ENCODE data around the gene MYD88. TPM values are rescaled to one million over a fixed set of nuclear protein-coding genes. Genes with fewer than 3 reads are reported as not detected.

MYD88 gene
- total and polyA plus RNA-seq, 9 of the 15 experiments (the other 6 are each of a cell fraction or from before 2014, with no cell fraction given), result 3.2 to 47.3 (median 27.6) TPM

- TF ChIP-seq E2F1 (CRISPR knock-in tag; IDR thresholded peaks at IDR 0.05) (no peak), TBP (optimal IDR thresholded peaks at IDR 0.05; ENCODE audit: low read depth, low read length) (peak; percentile 3), TCF7L2 (IDR thresholded peaks at IDR 0.05; ENCODE audit: low read depth, low read length) (no peak), ZNF431 (CRISPR knock-in tag; IDR thresholded peaks at IDR 0.05) (no peak), COPS2 (conservative IDR thresholded peaks at IDR 0.05) (no peak), PHB (CRISPR knock-in tag; IDR thresholded peaks at IDR 0.05) (no peak), ATF4 (CRISPR knock-in tag; IDR thresholded peaks at IDR 0.05) (no peak), GATAD2B (IDR thresholded peaks at IDR 0.05; ENCODE audit: borderline replicate concordance) (no peak), EP300 (IDR thresholded peaks at IDR 0.05; ENCODE audit: low read length) (no peak), ERF (CRISPR knock-in tag; IDR thresholded peaks at IDR 0.05) (no peak), ZNF253 (CRISPR knock-in tag; conservative IDR thresholded peaks at IDR 0.05) (no peak), JUND (IDR thresholded peaks at IDR 0.05; ENCODE audit: borderline replicate concordance, low read depth, low read length) (no peak), JUND (tag; IDR thresholded peaks at IDR 0.05; ENCODE audit: borderline replicate concordance, low read depth, low read length) (no peak; the same call in 2 of the 3 replicates), ZFPM2 (CRISPR knock-in tag; IDR thresholded peaks at IDR 0.05) (no peak), TEAD4 (IDR thresholded peaks at IDR 0.05; ENCODE audit: low read length) (no peak), TEAD4 (CRISPR knock-in tag; IDR thresholded peaks at IDR 0.05; ENCODE audit: borderline replicate concordance) (0 out of 2 replicates have a peak, but pooled peaks have one; percentile 63), ZNF24 (IDR thresholded peaks at IDR 0.05) (no peak), POLR3G (IDR thresholded peaks at IDR 0.05; ENCODE audit: extremely low read depth, insufficient read length, insufficient replicate concordance) (no peak), CHD4 (IDR thresholded peaks at IDR 0.05; ENCODE audit: insufficient read depth, insufficient replicate concordance, low read depth, low read length, poor library complexity, severe bottlenecking) (no peak), ZNF717 (CRISPR knock-in tag; IDR thresholded peaks at IDR 0.05) (no peak), ZNF282 (CRISPR knock-in tag; IDR thresholded peaks at IDR 0.05) (peak; percentile 75; the same call in 1 of the 2 replicates), IRF1 (CRISPR knock-in tag; IDR thresholded peaks at IDR 0.05; ENCODE audit: borderline replicate concordance) (no peak), DPF2 (IDR thresholded peaks at IDR 0.05) (no peak)
- TF ChIP-seq, protein P1, sequence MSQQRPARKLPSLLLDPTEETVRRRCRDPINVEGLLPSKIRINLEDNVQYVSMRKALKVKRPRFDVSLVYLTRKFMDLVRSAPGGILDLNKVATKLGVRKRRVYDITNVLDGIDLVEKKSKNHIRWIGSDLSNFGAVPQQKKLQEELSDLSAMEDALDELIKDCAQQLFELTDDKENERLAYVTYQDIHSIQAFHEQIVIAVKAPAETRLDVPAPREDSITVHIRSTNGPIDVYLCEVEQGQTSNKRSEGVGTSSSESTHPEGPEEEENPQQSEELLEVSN (IDR thresholded peaks at IDR 0.05; ENCODE audit: borderline replicate concordance in 1 of 2, extremely low read depth in 1 of 2, insufficient read depth in 1 of 2, insufficient read length in 1 of 2, low read depth in 1 of 2, low read length in 1 of 2, poor library complexity in 1 of 2, severe bottlenecking in 1 of 2), result peak in 1 of 2 experiments; percentile 40
- TF ChIP-seq, protein P2, sequence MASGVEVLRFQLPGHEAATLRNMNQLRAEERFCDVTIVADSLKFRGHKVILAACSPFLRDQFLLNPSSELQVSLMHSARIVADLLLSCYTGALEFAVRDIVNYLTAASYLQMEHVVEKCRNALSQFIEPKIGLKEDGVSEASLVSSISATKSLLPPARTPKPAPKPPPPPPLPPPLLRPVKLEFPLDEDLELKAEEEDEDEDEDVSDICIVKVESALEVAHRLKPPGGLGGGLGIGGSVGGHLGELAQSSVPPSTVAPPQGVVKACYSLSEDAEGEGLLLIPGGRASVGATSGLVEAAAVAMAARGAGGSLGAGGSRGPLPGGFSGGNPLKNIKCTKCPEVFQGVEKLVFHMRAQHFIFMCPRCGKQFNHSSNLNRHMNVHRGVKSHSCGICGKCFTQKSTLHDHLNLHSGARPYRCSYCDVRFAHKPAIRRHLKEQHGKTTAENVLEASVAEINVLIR (CRISPR knock-in tag; IDR thresholded peaks at IDR 0.05), result no peak
These were observed 27.4 kb downstream of the MYD88 start (continued) for GRCh38 chr3:38165722-38166387.
